Measurements from ENCODE around the gene C6orf132.

The C6orf132 gene

DNA sequence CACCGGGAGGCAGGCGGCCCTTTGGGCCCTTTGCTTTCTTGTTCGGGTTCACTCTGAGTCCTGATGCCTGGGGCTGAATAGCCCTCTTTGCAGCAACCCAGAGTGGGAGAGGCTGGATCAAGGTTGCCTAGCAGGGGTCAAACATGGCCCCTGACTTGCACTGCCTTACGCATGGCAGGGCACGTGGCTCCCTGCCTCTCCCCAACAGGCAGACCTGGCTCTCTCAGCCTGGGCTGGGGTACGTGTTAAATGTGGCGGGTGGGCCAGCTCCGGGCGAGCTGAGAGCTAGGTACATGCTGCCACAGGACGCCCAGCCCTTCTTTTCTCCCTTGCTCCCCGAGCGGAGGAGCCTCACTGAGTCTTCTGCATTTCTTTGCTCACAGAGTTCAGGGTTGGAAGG lies 7.3 kb downstream of the C6orf132 start:
- no peak for DNase-seq (ENCODE audit: low read depth in 2 of 2)

DNA sequence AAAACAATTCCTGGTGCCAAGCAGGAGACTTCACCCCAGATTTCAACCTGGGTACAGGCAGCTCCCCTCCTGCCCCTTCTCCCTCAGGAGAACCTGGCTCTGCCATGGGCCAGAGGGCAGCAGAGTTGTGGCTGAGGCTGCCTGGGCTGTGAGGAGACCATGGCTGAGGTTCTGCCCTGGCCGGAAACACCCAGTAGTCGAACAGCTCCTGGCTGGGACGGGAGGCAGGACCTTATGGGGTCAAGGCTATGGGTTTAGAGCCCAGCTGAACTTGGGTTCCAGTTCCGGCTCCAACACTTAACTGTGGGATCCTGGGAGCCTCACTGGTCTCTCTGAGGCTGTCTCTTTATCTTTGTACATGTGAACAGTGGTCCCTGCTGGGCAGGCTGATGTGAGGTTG lies 8.5 kb downstream of the C6orf132 start:
- DNase-seq (ENCODE audit: low read depth in 2 of 2) = no peak

DNA sequence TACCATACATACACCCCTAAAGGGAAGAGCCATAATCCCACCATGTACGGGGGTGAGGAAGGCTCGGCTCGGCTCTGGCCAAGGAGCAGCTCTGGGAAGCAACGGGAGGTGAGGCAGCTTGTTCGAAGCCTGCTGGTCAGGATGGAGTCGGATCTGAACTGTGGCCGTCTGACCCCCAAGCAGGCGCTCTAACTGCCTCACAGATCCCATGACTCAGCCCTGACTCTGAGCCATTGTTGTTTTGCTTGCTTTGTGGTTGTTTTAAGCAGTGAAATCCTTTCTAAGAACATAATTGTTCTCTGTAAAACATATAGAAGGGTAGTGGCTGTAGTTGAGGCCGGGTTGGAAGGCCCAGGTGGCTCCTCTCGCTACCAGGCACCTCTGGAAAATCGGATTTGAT lies 10.9 kb downstream of the C6orf132 start:
- DNase-seq (ENCODE audit: low read depth in 2 of 2) = no peak

DNA sequence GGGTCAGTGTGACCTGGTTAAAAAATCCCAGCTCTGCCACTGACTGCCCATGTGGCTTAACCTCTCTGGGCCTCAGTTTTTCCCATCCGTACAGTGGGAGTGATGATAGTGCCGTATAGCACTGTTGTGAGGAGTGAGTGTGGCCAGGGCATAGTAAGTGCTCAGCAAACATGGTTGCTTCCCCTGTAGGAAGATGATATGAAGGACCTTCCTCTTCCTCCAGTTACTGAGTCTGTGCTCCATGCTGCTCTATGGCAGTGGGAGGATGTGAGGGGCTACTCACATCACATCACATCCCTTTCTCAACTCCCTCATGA lies 13.1 kb downstream of the C6orf132 start:
- no peak for DNase-seq (ENCODE audit: low read depth in 2 of 2)

DNA sequence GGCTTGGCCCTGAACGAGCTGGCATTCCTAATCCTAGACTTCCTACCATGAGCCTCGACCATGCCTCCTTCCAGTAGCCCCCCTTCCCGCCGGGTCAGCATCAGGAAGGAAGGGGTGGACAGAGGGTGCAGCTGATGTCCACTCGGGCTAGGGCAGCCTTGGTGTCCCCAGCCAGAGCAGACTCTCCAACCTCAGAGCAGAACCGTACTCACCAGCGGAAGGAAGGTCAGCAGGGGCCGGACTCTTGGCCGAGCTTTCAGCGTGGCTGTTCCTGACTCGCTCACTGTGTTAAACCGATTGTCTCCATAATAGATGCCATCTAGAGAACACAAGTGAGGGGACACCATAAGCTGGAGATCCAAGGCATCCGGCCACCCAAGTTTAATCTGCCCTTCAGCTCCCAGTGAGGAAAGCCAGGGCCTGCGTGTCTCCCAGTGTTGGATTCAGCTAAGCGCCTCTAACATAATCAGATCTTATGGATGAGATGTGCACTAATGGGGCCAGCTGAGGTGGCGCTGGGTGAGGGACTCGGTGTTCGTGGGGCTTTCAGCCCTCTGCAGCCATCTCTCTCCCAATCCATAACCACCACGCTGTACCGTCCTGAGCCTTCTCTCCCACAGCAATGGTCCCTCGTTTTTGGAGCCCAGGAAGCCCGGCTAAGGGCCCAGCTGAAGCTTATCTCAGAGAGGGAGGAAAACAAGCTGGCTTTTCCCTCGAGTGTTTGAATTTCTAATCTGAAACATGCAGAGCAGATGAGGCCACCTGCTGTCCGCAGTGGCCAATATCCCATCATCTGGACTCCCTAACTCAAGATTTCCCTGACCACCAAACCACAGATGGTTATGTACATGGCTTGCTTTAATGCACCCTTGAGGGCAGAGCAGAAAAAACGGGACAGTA lies 13.7 kb downstream of the C6orf132 start:
- no peak for DNase-seq (ENCODE audit: low read depth in 2 of 2)

DNA sequence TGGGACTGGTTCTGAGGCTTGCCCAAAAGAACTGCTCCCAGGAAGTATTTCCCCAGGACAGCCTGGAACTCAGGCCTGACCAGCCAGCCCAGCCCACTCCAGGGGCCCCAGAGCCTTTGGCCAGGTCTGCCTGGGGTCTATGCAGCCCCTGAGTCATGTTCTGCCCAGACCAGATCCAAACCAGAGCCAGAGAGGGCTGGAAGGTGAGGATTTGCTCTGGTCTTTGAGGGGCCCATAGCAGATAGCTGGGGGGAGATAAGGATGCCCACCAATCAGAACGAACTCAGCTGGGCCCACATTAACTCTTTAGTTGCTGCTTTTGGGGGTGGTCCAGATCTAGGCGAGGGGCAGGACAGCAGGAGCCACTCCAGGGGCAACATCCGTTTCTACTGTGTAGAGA lies 16.8 kb downstream of the C6orf132 start:
- no peak for DNase-seq (ENCODE audit: low read depth in 2 of 2)

DNA sequence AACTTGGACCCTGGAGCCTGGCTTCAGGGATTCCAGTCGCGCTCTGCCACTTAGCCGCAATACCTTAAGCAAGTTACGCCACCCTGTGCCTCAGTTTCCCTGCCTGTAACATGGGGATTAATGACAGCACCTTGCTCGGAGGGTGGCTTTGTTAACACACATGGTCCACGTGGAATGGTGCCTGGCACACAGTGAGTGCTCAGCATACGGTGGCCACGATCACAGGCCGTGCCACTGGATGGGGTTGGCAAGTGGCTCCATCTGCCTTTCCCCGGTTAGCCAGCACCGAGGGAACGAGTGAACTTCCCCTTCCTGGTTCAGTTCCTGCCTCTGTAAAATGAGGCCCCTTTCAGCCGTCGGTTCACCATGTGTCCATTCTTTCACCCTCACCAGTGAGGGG lies 17.2 kb downstream of the C6orf132 start:
- DNase-seq (ENCODE audit: low read depth in 2 of 2) = no peak

DNA sequence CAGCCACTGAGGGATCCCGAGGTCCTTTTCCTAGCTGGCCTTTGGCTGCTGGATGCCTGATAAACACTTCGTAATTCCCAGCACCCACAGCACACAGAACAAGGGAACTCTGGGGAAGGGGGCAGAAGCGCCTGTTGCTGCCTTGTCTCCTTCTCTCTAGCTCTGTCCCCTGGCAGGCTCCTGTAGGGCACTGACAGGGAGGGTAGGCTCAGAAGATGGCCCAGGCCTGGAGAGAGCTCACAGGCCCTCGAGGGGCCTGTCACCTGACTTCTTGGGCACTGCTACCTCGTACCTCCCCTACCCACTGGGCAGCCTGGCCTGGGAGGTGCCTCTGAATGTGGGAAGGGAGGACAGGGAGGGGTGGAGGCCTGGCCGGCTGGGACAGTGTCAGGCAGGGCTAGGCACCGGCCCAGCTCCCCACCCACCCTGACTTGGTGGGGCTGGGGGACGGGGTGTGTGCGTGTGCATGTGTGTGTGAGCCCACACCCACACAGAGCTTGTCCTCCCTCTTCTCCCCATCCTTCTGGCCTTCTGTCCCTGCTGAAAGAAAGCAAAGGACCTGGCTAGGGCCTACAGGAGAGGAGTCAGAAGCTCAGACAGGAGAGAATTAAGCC lies 18.1 kb downstream of the C6orf132 start:
- DNase-seq (ENCODE audit: low read depth in 2 of 2) = no peak

DNA sequence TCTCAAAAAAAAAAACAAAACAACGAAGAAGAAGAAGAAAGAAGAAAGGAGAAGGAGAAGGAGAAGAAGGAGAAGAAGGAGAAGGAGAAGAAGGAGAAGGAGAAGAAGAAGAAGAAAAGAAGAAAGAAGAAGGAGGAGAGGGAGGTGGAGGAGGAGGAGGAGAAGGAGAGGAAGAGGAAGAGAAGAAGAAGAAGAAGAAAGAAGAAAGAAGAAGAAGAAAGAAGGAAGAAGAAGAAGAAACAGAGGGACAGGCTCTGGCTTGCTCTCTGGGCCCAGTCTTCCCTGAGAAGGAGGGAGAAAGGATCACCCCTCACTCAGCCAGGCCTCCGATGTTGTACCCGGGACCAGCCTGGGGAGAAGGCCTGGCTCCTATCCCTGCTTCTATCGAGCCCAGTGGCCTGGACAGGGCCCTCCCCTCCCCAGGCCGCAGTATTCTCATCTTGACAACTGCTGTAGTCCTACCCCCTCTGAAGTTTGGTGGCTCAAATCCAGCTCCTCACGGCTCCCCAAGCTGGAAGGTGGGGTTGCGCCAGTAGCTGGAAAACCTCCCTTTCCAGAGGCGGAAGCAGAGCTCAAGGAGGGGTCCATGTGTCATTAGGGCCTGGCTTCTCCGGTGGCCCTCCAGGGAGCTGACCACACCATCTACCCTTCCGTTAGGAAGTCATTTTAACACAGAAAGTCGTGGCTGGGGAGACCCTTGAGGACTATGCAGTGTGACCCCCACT lies 18.9 kb downstream of the C6orf132 start:
- DNase-seq (ENCODE audit: low read depth in 2 of 2) = no peak

DNA sequence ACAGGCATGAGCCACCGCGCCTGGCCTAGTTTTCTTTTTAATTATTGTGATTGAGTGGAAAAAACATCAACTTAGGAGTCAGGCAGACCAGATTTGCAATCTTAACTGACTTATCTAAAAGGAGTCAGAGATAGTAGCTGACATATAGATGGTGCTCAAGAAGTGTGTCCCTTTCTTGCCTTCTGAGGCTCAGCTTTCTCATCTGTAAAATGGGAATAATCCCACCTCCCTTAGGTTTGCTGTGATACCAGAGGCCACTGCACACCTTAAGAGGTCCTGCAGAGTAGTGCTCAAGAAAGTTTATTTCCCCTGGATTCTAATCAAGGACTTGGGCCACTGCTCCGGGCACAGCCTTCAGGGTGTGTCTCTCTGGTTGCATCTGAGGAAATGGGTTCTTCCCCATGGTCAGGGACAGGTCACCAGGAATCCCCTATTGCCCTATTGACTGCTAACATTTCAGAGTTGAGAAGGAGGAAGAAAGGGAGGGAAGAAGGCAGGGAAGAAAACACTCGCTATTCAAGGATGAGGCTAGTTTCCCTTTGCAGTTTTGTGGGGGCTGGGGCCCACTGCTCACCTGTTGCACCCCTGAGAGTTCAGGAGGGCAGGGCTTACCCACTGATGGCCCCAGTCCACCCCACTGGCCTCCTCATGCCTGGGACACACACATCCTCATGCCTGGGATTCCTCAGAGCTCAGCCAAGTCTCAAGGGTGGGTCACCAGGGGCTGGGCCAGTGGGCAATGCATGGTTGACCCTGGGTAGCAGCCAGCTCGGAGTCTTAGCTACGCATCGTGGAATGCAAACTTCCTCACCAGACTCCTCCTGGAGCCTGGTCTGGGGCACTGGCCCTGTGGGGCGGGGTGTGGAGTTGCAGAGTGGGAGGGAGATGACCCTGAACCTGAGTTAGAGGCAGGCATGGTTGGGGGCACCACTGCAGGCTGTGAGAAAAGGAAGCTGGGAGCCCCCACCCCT lies 21.2 kb downstream of the C6orf132 start:
- no peak for DNase-seq (ENCODE audit: low read depth in 2 of 2)

DNA sequence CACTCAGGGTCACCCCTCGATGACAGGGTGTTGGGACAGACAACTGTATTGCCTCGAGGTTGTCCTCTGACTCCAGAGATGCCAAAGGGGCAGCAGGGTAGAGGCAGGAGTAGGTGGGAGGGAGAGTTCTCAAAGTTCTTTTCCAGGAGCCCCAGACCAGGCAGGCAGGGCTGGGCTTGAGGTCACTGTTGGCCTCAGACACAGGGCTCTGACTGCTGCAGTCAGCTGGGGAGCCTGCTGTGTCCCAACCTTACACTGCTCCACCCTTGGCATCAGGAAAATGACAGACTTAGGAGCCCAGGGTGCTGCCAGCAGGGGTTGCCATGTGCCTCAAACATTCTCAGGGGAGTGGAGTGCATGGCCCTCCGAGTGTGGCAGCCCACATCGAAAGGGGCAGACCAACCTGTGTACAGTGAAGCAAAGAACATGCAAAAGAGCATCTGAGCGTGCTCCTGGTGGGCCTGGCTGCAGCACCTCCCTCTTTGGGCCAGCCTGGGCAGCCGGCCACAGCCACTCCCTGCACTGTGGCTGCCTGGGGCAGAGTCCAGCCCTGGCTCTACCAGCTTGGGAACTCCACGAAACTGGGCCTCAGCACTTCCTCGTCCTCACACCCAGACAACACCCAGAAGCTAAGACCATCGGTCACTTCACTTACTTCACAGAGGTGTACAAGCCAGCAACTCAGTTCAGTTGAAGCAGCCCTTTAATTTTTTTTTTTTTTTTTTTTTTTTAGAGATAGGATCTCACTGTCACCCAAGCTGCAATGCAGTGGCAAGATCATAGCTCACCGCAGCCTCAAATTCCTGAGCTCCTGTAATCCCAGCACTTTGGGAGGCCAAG lies 24.0 kb downstream of the C6orf132 start:
- no peak for DNase-seq (ENCODE audit: low read depth in 2 of 2)

DNA sequence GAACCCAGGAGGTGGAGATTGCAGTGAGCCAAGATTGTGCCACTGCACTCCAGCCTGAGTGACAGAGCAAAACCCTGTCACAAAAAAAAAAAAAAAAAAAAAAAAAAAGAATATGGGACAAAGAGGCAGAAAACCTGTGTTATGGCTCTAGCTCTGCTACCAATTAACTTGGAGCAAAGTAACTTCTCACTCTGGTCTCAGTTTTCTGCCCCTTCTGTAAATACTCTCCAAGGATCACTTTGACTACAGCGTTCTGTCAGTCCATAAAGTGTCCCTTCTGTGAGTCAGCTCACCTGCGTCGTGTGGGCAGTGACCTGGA lies 24.6 kb downstream of the C6orf132 start:
- DNase-seq (ENCODE audit: low read depth in 2 of 2) = no peak

DNA sequence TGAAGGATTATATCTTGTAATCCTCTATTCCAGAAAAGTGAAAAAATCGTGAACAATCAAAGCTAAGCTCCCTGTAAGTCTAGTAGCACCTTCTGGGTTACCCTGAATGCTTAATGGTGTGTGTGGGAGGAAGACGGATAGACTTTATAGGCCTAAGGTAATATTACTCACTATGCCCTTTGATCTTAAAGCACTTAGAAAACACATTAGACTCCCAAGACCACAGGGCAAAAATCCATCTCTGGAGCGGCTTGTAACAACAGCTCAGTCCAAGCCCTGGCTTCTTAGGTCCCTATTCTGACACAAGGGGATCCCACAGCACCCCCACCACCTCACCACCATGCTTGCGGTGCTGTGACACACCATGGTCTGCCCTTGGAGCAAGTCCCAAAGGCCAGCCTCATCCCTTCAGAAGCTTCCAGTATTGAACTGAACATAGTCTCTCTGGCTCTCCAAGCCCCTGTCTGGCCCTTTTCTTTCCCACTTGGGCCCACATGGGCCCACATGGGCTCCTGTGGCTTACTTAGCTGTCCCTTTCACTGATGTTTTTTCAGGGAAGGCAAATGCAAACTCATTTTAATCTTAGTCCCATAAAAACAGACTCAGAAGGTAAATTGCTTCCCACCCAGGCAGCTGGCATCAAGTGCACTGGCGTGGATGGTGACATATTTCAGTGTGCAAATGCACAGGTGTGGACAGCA lies 28.3 kb downstream of the C6orf132 start:
- DNase-seq (ENCODE audit: low read depth in 2 of 2) = no peak

DNA sequence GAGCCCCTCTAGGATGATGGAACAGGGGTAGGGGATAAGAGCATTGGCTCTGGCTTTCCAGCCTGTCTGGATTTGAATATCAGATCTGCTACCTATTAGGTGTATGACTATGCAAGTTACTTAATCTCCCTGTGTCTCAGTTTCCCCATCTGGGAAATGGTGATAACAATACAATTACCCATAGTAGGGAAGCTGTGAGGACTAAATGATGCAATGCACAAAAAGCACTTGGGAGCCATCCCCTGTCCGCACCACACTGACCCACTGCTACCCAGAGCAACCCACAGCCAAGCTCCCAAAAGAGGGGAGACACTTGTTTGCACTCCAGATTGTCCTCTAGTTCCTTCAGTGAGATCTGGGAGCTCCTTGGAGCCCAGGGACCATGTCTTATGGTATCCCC lies 30.1 kb downstream of the C6orf132 start:
- no peak for DNase-seq (ENCODE audit: low read depth in 2 of 2)

DNA sequence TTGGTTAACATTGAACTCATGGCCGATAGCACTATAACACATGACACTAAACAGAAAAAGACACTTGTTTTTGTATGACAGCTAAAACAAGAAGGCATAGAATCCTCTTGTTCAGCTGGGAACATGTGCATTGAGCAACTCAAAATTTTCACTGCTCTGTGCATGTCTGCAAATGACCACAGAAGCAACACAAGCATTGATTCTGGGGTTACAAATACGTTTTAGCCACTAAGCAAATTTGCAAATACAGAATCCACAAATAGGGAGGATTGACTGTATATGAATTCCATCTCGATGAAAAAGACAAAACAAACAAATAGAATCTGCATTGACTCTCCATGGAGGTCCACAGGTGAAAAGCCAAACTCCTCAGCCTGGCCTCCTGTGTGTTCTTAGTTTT lies 31.7 kb downstream of the C6orf132 start:
- no peak for DNase-seq (ENCODE audit: low read depth in 2 of 2)

DNA sequence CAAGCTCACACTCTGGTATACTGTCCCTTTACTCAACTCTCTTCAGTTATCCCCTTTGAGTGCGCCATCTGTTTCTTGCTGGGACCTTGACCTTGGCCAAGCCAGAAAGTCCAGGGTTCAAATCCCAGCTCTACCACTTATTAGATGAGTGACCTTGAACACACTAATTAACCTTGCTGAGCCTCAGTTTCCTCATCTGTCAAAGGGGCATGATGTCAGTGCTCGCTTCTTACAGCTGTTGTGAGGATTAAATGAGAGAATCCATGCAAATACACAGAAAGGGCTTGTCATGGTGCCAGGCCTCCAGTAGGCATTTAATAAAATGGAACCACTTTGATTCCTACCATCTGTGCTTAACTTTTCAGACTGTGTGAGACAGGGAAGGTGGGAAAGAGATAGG lies 34.3 kb downstream of the C6orf132 start:
- DNase-seq (ENCODE audit: low read depth in 2 of 2) = no peak

DNA sequence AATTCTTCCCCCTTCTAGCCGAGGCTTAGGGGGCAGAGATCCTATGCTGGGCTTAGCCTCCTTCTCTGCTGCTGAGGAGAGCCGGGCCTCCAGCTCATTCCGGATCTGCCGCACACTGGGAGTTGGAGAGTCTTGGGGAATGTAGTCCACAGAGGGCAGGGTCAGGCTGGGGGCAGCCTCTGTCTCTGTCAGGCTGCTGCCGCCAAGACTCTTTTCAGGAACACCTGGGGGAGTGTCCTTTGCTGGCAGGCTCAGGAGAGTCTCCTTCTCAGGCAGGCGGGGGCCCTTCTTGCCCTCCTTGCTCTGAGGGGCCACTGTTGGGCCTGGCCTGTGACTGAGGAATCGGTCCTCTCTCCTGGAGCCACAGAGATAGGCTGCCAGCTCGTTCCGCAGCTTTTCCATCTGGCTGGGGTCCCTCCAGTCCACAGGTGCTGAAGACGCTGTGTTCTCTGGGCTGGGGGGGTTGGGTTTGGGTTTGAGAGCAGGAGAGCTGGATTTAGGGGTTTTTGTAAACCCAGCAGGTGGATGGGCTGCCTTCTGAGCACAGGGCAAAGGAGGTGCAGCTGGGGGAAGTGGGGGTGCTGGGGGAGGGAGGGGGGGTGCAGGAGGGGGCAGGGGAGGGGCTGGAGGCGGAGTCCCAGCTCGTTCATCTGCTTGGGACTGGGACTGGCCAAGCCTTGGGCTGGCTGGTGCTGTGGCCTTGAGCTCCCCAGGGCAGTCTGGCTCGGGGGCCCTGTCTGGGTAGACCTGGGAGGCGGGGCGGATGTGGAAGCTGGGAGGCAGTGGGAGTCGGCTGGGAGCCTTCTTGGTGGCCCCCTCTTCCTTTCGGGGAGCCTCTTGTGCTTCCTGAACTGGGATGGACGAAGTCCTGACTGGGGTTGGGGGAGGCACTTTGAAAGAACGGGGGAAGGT lies 36.1 kb downstream of the C6orf132 start:
- DNase-seq (ENCODE audit: low read depth in 2 of 2) = no peak

DNA sequence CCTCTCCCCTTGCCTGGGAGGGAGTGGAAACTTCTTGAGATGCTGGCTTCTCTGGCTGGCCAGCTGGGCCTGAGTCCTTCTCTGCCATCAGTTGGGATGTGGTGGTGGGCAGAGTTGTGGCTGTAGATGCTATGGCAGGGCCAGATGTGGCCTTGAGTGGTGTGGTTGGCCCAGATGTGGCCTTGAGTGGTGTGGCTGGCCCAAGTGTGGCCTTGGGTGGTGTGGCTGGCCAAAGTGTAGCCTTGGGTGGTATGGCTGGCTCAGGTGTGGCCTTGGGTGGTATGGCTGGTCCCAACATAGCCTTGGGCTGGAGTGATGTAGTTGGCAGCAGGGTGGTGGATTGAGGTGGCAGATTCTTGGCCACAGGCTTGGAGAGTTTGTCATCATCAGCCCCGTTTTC lies 36.7 kb downstream of the C6orf132 start:
- no peak for DNase-seq (ENCODE audit: low read depth in 2 of 2)

DNA sequence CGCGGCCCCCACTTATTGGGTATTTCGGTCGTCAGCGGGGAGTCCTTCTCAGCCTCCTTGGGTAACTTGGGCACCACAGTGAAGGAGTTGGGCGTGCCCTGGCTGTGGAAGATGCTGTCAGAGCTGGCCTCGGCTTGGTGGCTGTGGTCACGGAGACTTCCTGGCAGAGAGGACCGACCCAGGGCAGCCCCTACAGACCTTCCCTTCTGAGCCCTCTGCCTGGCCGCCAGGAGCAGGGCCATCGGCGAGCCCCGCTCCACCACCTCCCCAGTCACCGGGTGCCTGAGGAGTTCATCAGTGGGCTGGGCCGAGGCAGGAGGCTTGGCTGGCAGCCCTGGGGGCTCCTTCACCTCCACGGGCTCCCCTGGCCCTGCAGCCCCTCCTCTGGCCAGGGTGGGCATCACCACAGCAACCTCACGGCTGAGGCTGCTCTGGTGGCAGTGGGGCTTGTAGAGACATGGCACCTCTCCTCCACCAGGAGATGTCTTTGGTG lies 37.2 kb downstream of the C6orf132 start:
- no peak for DNase-seq (ENCODE audit: low read depth in 2 of 2)

Measured in stimulated activated CD8-positive, alpha-beta memory T cell treated with anti-CD3 and anti-CD28 coated beads, Interleukin-2, amount 100 ng/mL, for 1 hour (primary cell).